Measurements from ENCODE around the gene ZNF618.
"Not testable (repeated sequence)": the region's sequence is repeated elsewhere in the genome, so short reads cannot be mapped to it uniquely, and the experiment has no call there.

ZNF618 gene

DNA sequence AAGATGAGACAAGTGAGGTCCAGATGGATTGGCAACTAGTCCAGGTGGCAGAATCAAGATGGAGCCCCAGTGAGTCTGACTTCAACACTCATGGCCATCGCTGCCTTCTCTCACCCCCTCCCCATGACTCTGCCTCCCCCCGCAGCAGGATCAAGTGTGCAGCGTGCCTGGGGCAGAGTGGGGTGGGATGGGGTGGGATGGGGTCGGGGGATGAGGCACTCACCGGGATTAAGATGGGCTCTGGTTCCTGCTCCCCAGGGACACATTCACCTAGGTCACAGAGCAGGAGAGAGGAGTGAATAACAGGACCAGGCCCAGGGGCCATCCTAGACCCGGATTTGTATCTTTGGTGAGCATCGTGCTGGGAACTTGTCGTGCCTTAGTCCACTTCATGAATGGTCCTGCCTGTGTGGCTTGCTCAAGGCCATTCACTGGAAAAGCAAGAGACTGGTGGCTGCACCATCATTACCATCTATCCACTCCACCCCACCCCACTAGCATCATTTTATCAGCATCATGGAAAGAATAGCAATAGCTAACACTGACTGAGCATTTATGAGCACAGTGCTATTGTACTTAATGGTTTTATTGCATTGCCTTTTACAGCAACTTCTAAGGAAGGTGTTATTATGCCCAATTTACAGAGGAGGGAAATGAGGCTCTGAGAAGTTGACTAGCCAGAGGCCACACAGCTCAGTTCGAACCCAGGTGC is 193.5 kb downstream of the ZNF618 start:
- no peak for DNase-seq

DNA sequence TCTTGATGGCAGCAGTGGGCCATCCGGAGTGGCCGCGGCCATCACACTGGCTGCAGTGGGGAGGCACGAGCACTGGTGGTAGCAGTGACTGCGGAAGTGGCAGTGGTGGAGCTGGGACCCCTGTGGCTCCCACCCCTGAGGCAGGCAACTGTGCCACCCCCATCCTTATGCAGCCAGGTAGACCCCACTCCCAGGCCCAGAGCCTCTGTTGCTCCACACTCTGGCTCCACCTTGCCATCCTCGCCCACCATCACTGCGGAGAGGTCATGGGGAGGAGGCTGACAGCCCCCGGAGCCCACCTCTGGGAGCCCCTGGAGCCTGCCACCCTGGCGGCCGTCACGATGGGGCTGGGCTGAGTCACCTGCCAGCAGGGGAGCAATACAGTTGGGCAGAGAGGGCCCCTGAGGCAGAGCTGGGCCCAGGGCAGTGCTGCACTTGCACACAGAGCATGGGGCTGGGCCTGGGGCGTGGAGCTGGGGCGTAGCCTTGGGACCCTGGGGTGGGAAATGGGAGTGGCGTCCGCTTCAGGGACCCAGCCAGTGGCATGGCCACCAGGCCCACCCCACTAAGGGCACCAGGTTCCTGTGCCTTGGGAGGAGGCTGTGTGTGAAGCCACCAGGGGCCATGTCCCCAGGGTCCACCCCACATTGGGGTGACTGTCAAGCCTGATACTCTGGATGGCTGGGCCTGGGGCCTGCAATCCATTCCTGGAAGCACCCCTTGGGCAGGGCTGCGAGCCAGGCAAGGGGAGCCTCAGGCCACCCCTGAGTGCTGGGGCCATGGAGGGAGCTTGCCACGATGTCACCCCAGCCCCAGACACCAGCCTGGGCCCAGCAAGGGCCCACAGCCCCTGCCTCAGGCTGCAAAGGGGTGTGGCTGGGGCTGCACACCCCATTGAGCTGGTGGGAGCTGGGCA is 194.3 kb downstream of the ZNF618 start:
- DNase-seq: no peak

GRCh38 chr9:114071197-114071795 is 195.2 kb downstream of the ZNF618 start:
- no peak for DNase-seq

GRCh38 chr9:114072184-114073140 is 196.4 kb downstream of the ZNF618 start:
- no peak for DNase-seq

- DNase-seq: no peak
Observed at GRCh38 chr9:114075602-114076001, 199.5 kb downstream of the ZNF618 start.

- no peak for DNase-seq
Observed at GRCh38 chr9:114076237-114077161, 200.4 kb downstream of the ZNF618 start.

DNA sequence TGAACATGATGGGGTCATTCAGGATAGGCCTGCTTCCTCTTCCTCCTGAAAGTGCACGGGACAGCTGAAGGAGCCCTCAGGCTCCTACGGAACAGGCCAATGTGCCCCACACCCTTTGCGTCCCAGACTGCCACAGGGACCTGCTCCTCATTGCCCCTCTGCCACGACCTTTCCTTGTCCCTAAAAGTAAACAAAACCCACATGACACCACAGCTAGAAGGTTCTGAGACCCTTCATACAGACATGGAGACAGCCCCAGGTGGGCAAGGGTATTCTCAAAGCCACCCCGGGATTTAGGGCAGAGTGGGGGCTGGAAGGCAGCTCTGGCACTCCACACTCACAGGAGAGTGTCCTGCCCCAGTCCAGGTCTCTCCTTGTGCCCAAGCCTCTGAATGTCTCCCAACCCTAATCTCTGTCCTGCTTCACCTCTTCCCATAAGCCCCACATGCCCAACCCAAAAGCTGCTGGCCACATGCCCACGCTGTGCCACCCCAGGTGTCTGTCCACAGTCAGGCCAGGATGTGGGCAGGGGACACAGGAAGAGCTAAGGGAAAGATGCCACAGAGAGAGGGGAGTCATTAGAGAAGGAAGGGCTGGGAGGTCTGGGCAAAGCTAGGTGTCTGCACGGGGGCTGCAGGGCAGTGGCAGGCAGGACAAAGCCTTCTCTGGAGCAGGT is 201.2 kb downstream of the ZNF618 start:
- no peak for DNase-seq

- no peak for DNase-seq
Observed at GRCh38 chr9:114078021-114078780, 202.1 kb downstream of the ZNF618 start, which contains the start of gene AMBP. Gene AMBP (minus strand): TSS chr9:114078300. CDS start chr9:114078209, 91 bp downstream.

DNA sequence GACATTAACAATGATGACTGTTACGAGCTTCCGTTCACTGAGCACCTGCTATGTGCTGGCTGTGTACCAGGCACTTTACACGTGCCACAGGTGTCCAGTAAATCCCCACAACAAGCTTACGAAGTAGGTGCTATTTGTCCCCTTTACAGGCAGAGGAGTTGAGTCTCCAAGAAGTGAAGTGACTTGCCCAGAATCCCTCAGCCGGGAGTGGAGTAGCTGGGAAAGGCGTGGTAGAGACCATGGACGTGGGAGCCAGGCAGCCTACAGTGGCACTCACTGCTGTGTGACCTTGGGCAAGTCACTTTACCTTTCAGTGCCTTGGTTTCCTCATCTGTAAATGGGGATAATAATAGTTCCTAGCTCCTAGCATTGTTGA is 202.7 kb downstream of the ZNF618 start:
- DNase-seq: no peak

GRCh38 chr9:114080195-114080772 is 204.2 kb downstream of the ZNF618 start:
- DNase-seq: no peak

GRCh38 chr9:114080773-114081440 is 204.8 kb downstream of the ZNF618 start:
- no peak for DNase-seq

DNA sequence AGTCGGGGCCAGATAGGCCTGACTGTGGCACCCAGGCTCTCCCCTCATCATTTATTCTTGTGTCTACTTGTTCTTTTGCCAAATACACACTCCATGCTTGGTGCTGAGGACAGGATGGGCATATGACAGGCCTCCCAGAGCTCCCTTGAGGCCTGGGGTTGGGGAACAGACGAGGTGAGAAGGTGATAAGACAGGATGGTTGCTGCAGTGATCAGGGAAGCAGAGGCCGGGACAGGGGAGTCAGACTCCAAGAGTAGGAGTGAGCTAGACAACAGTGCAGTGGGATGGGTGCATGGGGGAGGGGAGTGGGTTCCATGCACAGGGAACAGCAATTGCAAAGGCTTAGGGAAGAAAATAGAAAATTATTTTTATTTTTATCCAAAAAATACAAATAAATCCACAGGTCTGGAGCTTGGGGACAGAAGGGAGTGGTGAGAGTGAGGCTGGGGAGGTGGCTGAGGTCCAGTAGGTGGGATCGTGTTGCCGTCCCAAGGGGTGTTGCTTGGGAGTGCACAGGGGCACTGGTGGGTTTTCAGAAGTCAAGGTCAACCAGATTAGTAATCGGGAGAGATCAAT is 205.4 kb downstream of the ZNF618 start:
- DNase-seq: no peak

DNA sequence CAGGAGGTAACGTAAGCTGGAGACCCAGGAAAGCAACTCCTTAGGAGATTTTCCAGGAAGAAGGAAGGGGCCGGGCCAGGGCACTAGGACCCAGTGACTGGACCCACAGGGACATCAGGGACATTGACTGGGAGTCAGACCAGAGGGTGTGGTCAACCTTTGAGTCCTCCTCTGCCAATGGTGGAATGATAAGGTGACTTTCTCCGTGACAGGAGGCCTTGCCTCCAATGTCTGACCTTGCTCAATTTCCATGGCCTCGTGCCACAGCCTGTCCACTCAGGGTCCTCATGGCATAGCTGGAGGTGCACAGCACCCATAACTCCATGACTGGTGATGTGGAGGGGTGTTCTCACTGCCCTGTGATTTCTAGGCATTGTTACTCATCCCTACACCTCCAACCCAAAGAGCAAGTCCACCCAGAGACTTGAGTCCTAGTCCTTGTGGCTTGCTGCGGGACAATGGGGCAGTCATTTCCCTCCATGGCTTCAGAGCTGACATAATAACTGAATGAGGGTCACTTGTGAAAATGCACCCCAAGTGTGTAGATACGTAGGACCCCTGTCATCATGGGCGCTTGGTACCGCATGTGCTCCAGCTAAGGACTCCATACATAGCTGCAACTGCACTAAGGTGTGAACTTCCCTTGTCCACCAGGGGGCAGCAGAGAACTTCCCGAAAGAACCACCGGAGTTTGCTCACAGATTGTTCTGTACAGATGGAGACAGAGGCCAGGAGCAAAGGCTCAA is 206.1 kb downstream of the ZNF618 start:
- DNase-seq: peak; percentile 54

- not testable (repeated sequence) for DNase-seq
Observed at GRCh38 chr9:114082763-114083412, 206.8 kb downstream of the ZNF618 start.

DNA sequence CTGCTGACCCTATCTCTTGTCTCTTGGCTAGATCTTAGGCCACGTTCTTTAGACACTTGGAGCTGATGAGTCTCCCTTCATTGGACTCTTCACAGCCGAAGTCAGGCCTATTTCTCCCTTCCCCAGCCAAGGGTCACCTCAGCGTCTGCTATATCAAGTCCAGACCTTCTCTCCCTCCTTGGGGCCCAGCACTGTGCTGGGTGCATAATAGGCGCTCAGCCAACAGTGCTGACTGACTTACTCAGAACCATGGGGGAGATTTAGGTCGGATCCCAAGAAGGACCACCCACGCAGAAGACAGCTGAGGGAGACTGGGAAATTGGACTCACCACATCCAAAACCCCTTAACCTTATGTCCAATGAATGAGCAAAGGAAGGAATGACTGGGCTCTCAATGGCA is 207.6 kb downstream of the ZNF618 start:
- DNase-seq: no peak

DNA sequence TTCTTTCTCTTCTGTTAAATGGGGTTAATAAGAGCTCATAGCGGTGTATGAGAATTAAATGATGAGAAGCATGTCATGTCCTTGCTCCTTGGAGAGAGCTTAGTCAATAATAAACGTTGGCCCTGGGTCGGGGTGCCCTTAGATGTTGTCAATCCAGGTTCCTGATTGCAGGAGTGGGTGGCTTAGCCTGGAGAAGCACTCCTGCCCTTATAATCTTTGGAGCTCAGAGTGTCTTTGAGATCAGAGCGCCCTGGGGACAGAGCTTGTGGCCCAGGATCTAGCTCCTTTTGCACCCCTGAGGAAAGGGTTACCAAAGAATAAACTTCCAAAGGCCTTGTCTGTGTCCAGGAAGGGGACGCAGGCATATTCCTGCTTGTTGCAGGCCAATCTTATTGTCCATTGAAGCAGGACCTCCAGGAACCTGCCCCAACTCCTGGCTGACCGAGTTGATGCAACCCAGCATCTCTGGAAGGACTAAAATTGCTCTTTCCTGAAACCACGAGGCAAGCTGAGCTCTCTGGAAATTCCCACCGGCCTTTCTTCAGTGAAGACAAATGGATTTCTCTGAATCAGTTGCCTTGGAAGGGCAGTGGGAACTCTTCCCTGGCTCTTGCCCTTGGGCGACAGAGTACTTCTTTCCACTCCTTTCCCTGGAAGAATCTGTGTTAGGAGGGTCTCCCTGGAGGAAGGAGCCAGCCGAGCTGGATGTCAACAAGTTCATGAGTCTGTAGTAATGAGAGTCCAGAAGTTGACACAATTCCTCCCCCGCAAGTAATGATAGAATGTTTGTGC is 208.4 kb downstream of the ZNF618 start:
- DNase-seq: no peak

Data from activated effector memory CD4-positive, alpha-beta T cell treated with Interleukin-2 at 50 U/mL for 16 hours (primary cell).